ENCODE results near the gene AFDN. TPM values are rescaled to one million over a fixed set of nuclear protein-coding genes. Genes with fewer than 3 reads are reported as not detected.

AFDN gene
- total RNA-seq, 6 donors from 2014 or later = 149 to 517 (median 265) TPM

DNA sequence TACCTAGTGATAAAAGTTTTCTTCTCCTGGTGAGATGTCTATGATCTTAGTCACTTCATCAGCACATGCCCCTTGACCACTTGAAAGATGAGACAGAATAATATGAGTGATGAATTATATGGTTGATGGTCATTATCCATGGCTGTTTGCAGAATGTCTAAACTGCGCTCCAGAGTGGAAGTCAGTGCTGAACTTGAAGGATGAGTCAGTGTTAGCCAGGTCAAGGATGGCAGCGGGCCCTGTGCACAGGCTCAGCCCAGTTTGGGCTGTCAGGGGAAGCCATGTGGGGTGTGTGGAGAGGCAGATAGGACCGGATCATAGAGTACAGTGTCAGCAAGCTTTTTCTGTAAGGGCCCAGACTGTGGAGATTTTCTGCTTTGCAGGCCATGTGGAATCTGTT, 103.6 kb downstream of the AFDN start:
- WGBS, 2 donors = 68 to 95% methylated on average over 2 to 3 of the region's 3 CpGs

DNA sequence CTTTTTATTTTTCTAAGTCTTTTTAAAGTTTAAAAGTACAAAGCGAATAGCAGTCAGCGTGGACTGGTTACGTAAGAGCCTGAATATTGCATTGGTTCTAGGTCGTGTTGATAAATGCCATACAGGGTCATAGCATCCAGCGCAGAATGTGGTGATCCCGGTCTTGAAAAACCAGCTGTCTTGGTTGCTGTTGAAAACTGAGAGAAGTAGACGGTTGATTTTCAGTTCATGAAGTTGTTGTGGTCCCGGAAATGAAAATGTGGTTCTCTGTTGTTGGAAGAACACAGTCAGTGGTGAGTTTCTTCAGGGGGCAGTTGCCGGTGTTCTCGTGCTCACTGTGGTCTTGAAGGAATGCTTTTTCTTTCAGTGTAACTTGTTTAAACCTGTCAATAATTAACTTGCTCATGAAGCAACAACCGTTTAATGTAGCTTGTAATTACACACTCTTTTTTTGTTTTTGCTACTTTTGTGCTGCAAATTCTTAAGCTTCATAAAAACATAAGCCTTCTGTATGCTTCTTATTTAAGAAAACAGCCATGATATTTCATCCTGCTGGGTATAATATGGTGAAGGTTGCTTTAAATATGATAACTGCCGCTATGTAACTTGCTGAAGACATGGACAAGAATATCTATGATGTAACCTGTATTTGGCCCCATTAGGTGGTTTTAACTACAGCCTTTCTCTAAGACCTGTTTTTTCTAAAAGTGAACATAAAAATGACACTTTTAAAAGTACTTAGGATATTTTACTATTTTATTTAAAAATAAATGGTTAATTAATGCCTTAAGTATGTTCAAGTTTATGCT, 106.0 kb downstream of the AFDN start:
- WGBS, 2 donors = 54 to 69% methylated on average over 12 of the region's 12 CpGs
- Histone ChIP-seq H3K27ac (peak overlapping the region; percentile 65 to 68 (median 68)), H3K4me1 (peaks cover 8 to 22% (median 15%) of the 10 kb centered on the region in 4 donors), H3K27me3 (no peaks in the 10 kb centered on the region), H3K4me3 (peak overlapping the region in 2 of 4 donors; percentile 15 to 20), H3K9me3 (no peaks in the 10 kb centered on the region), H3K36me3 (peaks cover 0 to 45% (median 14%) of the 10 kb centered on the region in 4 donors)
- DNase-seq = peak in 1 of 2 donors; percentile 45
- TF ChIP-seq POLR2AphosphoS5 (IDR thresholded peaks at IDR 0.05) = peak in 1 of 2 donors; percentile 22
- TF ChIP-seq POLR2A (IDR thresholded peaks at IDR 0.05) = peak in 1 of 4 donors; percentile 28
- TF ChIP-seq EP300 (IDR thresholded peaks at IDR 0.05) = no peak
- ATAC-seq (ENCODE audit: low FRiP score in 2 of 2) = peak; percentile 50 to 70

More for the DNA sequence above, 103.6 kb downstream of the AFDN start:
- H3K4me1 ChIP-seq = peaks cover 8 to 22% (median 15%) of the 10 kb centered on the region in 4 donors
- H3K36me3 ChIP-seq = peaks cover 6 to 57% (median 25%) of the 10 kb centered on the region in 4 donors
- H3K4me3 ChIP-seq = no peak overlapping the region
- TF ChIP-seq EP300 (IDR thresholded peaks at IDR 0.05) (no peak), POLR2AphosphoS5 (IDR thresholded peaks at IDR 0.05) (no peak)
- H3K9me3 ChIP-seq = no peaks in the 10 kb centered on the region
- H3K27ac ChIP-seq = no peak overlapping the region
- no peak for ATAC-seq (ENCODE audit: low FRiP score in 2 of 2)
- peak in 1 of 2 donors; percentile 16 for DNase-seq
- no peaks in the 10 kb centered on the region for H3K27me3 ChIP-seq

DNA sequence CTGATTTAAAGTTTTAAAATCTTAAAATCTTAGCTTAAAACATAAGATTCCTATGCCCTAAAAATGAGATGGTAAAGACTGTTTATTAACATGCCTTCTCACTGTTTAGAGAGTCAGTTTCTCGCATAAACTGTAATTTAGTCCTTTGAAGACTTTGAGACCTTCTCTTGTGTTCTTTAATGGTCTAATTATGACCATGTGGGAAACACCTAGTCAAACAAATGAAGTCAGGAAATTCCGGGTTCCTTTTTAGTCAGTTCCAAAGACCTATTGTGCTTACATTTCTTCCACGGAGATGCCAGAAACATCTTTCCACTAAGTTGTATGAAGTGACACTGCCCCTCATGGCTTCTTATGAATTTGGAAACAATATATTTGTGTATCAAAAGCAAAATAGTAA, 106.6 kb downstream of the AFDN start:
- Histone ChIP-seq H3K27me3 (no peaks in the 10 kb centered on the region), H3K9me3 (no peaks in the 10 kb centered on the region), H3K4me1 (peaks cover 8 to 22% (median 15%) of the 10 kb centered on the region in 4 donors), H3K36me3 (peaks cover 0 to 38% (median 11%) of the 10 kb centered on the region in 4 donors), H3K27ac (peak overlapping the region; percentile 65 to 68 (median 68)), H3K4me3 (peak overlapping the region in 1 of 4 donors; percentile 20)
- TF ChIP-seq, protein P1, sequence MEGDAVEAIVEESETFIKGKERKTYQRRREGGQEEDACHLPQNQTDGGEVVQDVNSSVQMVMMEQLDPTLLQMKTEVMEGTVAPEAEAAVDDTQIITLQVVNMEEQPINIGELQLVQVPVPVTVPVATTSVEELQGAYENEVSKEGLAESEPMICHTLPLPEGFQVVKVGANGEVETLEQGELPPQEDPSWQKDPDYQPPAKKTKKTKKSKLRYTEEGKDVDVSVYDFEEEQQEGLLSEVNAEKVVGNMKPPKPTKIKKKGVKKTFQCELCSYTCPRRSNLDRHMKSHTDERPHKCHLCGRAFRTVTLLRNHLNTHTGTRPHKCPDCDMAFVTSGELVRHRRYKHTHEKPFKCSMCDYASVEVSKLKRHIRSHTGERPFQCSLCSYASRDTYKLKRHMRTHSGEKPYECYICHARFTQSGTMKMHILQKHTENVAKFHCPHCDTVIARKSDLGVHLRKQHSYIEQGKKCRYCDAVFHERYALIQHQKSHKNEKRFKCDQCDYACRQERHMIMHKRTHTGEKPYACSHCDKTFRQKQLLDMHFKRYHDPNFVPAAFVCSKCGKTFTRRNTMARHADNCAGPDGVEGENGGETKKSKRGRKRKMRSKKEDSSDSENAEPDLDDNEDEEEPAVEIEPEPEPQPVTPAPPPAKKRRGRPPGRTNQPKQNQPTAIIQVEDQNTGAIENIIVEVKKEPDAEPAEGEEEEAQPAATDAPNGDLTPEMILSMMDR (IDR thresholded peaks at IDR 0.05) = no peak
- TF ChIP-seq POLR2A (IDR thresholded peaks at IDR 0.05) (no peak), POLR2AphosphoS5 (IDR thresholded peaks at IDR 0.05) (no peak), EP300 (IDR thresholded peaks at IDR 0.05) (no peak)
- no peak for DNase-seq
- no peak for ATAC-seq (ENCODE audit: low FRiP score in 2 of 2)
- 34 to 41% methylated on average over 3 of the region's 3 CpGs for WGBS, 2 donors

DNA sequence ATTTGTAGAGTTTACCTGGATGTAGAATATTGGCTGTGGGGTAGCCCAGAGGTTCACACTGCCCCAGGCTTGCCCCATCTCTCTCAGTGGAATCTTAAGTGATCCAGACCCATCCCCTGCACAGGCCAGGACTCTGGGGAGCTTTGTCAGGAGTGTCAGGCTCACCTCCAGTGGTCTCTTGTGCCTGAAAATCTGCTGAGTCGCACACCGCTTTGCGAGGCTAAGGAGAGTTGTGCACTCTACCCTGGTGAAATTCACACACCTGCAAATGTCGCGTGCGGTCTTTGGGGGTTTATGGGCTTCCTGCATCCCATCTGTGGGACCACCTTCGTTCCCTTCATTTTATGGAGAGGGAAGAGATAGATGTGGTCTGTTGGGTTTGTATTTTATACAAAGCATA, 107.1 kb downstream of the AFDN start:
- no peak for ATAC-seq (ENCODE audit: low FRiP score in 2 of 2)
- TF ChIP-seq POLR2A (IDR thresholded peaks at IDR 0.05) (no peak), EP300 (IDR thresholded peaks at IDR 0.05) (no peak), POLR2AphosphoS5 (IDR thresholded peaks at IDR 0.05) (no peak)
- TF ChIP-seq, protein P1 (IDR thresholded peaks at IDR 0.05) = no peak
- WGBS, 2 donors = 91 to 93% methylated on average over 7 of the region's 7 CpGs
- no peaks in the 10 kb centered on the region for H3K9me3 ChIP-seq
- H3K36me3 ChIP-seq = peaks cover 0 to 33% (median 7%) of the 10 kb centered on the region in 4 donors
- H3K27ac ChIP-seq = peak overlapping the region; percentile 65 to 70 (median 68)
- peaks cover 8 to 22% (median 16%) of the 10 kb centered on the region in 4 donors for H3K4me1 ChIP-seq
- no peaks in the 10 kb centered on the region for H3K27me3 ChIP-seq
- DNase-seq = no peak
- H3K4me3 ChIP-seq = peak overlapping the region in 2 of 4 donors; percentile 14 to 23

DNA sequence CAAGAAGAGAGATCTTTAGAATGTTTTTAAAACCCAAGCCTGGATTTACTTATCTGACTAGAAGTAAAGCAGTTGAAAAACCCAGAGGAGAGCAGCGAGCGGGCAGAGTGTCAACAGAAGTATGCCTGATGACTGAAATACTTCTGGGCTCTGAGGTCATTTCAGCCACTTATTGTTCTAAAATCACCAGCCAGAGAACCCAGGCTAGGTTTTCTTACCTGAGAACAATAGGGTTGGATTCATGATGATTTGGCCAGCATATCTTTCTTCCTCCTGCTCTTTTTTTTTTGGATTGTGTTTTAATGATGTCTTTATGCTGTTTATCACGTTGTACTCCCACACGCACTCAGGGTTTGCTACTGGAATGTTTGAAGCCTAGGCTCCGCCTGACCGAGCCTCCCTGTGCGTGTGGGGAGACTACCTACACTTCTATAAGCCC, 107.7 kb downstream of the AFDN start:
- TF ChIP-seq EP300 (IDR thresholded peaks at IDR 0.05) = no peak
- TF ChIP-seq POLR2AphosphoS5 (IDR thresholded peaks at IDR 0.05) = no peak
- TF ChIP-seq, protein P1 (IDR thresholded peaks at IDR 0.05) = no peak
- TF ChIP-seq POLR2A (IDR thresholded peaks at IDR 0.05) = no peak
- WGBS, 2 donors = 64 to 71% methylated on average over 7 of the region's 7 CpGs
- no peaks in the 10 kb centered on the region for H3K27me3 ChIP-seq
- no peaks in the 10 kb centered on the region for H3K9me3 ChIP-seq
- peaks cover 0 to 31% (median 3%) of the 10 kb centered on the region in 4 donors for H3K36me3 ChIP-seq
- H3K4me1 ChIP-seq = peaks cover 8 to 22% (median 16%) of the 10 kb centered on the region in 4 donors
- peak overlapping the region; percentile 65 to 70 (median 68) for H3K27ac ChIP-seq
- peak overlapping the region in 2 of 4 donors; percentile 14 to 23 for H3K4me3 ChIP-seq
- DNase-seq (peak in 1 of 2 donors; percentile 67), ATAC-seq (ENCODE audit: low FRiP score in 2 of 2) (no peak)

All from upper lobe of left lung (tissue), 6 donors.